ENCODE data around the gene FAM193B. TPM values are rescaled to one million over a fixed set of nuclear protein-coding genes. Genes with fewer than 3 reads are reported as not detected.

The FAM193B gene
- total and polyA plus RNA-seq, 9 of the 15 experiments (the other 6 are each of a cell fraction or from before 2014, with no cell fraction given), result 4.4 to 76.4 (median 37.3) TPM

- peak; percentile 90 for TF ChIP-seq ATF7 (IDR thresholded peaks at IDR 0.05)
- TF ChIP-seq CREM (IDR thresholded peaks at IDR 0.05; ENCODE audit: low read depth), result peak; percentile 94
- TF ChIP-seq NONO (IDR thresholded peaks at IDR 0.05; ENCODE audit: low read depth in 2 of 2, low read length in 1 of 2), result no peak
- TF ChIP-seq SNRNP70 (optimal IDR thresholded peaks at IDR 0.05; ENCODE audit: low read depth, low read length), result no peak
- TF ChIP-seq NCOR1 (IDR thresholded peaks at IDR 0.05), result no peak
- TF ChIP-seq ZNF79 (CRISPR knock-in tag; IDR thresholded peaks at IDR 0.05; ENCODE audit: low read depth), result no peak
- TF ChIP-seq ZNF639 (CRISPR knock-in tag; conservative IDR thresholded peaks at IDR 0.05 in 1 of 2, IDR thresholded peaks at IDR 0.05 in 1 of 2), result peak in 1 of 2 experiments; percentile 87; a peak in 2 of 4 replicates
- peak; percentile 68; the same call in 1 of the 2 replicates for TF ChIP-seq CHCHD3 (CRISPR knock-in tag; IDR thresholded peaks at IDR 0.05)
- no peak for TF ChIP-seq POLR3A (IDR thresholded peaks at IDR 0.05; ENCODE audit: borderline replicate concordance, extremely low read depth, insufficient read depth, insufficient read length)
- TF ChIP-seq DDX20 (tag; IDR thresholded peaks at IDR 0.05; ENCODE audit: low read depth), result no peak
- no peak for TF ChIP-seq ZC3H11A (IDR thresholded peaks at IDR 0.05; ENCODE audit: low read depth, low read length)
- TF ChIP-seq, protein P1, sequence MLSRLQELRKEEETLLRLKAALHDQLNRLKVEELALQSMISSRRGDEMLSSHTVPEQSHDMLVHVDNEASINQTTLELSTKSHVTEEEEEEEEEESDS (CRISPR knock-in tag; IDR thresholded peaks at IDR 0.05), result no peak
- no peak for TF ChIP-seq ZNF57 (CRISPR knock-in tag; IDR thresholded peaks at IDR 0.05)
- 0 out of 2 replicates have a peak, but pooled peaks have one; percentile 55 for TF ChIP-seq PHF21A (IDR thresholded peaks at IDR 0.05; ENCODE audit: borderline replicate concordance, low read depth)
- peak; percentile 95 for TF ChIP-seq SIN3B (IDR thresholded peaks at IDR 0.05; ENCODE audit: low read depth)
- TF ChIP-seq MTA1 (IDR thresholded peaks at IDR 0.05; ENCODE audit: borderline replicate concordance), result peak; percentile 57; the same call in 1 of the 2 replicates
- TF ChIP-seq, protein P2, sequence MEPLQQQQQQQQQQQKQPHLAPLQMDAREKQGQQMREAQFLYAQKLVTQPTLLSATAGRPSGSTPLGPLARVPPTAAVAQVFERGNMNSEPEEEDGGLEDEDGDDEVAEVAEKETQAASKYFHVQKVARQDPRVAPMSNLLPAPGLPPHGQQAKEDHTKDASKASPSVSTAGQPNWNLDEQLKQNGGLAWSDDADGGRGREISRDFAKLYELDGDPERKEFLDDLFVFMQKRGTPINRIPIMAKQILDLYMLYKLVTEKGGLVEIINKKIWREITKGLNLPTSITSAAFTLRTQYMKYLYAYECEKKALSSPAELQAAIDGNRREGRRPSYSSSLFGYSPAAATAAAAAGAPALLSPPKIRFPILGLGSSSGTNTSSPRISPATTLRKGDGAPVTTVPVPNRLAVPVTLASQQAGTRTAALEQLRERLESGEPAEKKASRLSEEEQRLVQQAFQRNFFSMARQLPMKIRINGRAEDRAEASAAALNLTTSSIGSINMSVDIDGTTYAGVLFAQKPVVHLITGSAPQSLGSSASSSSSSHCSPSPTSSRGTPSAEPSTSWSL (CRISPR knock-in tag; IDR thresholded peaks at IDR 0.05; ENCODE audit: borderline replicate concordance), result no peak
- peak; percentile 56 for TF ChIP-seq SMAD1 (IDR thresholded peaks at IDR 0.05; ENCODE audit: low read depth, low read length, partially characterized antibody)
- peak; percentile 76; the same call in 1 of the 2 replicates for TF ChIP-seq ESRRA (IDR thresholded peaks at IDR 0.05; ENCODE audit: borderline replicate concordance, low read depth)
- TF ChIP-seq, protein P3, sequence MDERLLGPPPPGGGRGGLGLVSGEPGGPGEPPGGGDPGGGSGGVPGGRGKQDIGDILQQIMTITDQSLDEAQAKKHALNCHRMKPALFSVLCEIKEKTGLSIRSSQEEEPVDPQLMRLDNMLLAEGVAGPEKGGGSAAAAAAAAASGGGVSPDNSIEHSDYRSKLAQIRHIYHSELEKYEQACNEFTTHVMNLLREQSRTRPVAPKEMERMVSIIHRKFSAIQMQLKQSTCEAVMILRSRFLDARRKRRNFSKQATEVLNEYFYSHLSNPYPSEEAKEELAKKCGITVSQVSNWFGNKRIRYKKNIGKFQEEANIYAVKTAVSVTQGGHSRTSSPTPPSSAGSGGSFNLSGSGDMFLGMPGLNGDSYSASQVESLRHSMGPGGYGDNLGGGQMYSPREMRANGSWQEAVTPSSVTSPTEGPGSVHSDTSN (CRISPR knock-in tag; IDR thresholded peaks at IDR 0.05; ENCODE audit: low read depth), result no peak
- TF ChIP-seq, protein P3 (tag; conservative IDR thresholded peaks at IDR 0.05; ENCODE audit: low read depth), result no peak
Observed at GRCh38 chr5:177516601-177517568, 37.5 kb downstream of the FAM193B start, which contains the start of gene DDX41 (continued).

Data from K562 (cell line).